T-helper 2 cell (primary cell): ENCODE measurements around the gene AJAP1.
"Not testable (repeated sequence)": the region's sequence is repeated elsewhere in the genome, so short reads cannot be mapped to it uniquely, and the experiment has no call there.

Experiments
- DNase-seq, 5 experiments: peaks; one replicate each; pipeline versions ENCODE4 v3.0.0 to v3.0.0-alpha.2; 2012 to 2022

AJAP1 gene

DNA sequence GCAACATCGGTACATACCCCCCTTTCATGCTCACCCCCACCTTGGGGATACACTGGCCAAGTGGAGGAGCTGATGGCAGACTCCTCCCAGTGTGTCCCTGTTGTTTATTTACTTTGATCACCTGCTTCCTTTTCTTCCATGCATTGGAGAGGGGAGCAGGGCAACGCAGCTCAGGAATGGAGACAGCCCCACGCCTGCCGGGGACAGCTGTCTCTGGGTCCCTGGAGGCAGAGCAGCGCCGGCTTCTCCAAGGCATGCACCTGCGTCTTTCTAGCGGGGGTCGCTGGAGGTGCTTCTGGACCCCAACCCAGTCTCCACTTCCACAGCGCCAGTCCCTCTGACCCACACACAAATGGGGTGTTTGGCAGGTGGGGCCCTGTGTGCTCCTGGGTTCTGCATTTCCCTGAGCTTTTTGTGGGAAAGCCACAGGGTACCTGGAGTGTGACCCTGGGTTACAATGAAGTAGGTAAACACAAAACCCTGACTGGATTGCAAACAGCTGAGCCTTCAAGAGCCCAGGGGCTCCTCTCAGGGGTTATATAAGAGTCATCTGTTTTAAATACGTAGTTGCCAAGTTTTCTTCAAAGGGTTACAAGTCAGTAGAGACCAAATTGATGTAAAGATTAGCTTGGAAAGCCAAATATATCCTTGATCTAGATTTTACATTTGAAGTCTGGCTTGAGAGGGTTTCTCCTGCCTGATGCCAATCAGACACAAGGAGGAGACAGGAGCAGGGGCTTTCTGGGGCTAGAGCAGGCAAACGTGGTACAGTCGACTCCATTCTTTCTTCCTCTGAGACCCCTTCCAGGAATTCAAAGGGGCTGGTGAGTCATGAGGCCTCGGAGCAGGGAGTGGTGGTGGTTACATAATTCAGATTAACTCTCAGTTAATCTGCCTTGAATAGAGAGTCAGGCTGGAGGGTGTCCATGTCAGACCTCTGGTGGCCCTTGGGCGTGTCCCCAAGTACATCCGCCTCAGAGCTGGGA lies 4.5 kb downstream of the AJAP1 start:
- no peak for DNase-seq

DNA sequence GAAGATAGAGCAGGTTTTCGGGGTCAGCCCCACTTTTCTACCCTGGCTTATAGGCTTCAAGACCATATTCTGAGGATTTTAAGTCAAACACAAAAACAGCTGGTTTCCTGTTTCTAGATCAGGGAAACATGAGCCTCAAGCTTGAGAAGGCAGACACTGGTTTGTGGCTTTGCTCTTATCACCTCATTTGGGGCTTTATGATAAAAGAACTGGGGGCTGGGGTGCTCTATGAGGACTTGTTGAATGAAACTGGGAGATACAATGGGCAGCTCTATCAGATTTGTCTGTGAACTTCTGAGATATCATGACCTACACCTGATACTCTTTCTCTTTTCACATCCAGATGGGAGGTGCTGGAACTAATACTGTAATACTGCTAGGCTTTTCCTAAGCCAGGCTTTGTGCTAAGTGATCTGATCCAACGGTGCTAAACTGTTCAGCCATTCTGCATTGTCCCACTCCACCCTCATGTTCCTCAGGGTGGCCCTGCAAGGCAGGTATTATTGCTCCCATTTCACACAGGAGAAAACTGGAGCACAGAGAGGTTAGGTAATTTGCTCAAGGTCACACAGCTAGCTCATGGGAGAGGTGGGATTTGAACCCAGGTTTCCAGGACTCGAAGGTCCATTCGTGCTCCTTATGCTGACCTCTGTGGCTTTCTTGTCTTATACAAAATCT lies 6.6 kb downstream of the AJAP1 start:
- peak in 1 of 5 experiments; percentile 26 for DNase-seq

DNA sequence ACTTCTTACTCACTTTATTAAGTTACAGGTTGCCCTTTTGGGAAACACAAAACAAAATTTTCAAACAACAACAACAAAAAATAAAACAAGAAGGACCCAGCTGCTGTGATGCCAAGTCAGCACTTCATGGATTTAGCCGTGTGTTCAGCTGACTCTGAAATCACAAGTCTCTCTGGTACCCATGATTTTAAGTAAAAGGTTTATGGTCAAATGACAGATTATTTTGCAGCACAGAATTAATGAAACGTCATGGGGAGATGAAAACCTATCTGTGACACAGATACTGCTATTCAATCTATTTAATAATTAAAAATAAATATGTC lies 7.1 kb downstream of the AJAP1 start:
- no peak for DNase-seq

DNA sequence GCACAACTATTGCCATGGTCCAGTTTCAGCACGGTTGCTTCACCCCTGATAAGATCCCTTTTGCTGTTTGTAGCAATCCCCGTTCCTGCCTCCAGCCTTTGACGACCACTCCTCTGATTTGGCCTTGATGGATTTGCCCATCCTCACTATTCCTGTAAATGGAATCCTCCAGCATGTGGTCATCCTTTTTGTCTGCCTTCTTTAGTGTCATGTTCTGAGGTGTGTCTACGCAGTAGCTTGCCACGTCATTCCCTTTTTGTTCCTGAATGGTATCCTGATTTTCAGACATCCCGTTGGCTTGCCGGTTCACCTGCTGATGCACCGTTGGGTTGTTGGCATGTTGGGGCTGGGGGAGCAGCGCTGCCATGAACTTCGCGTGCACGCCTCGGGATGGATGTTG lies 7.8 kb downstream of the AJAP1 start:
- DNase-seq = no peak

DNA sequence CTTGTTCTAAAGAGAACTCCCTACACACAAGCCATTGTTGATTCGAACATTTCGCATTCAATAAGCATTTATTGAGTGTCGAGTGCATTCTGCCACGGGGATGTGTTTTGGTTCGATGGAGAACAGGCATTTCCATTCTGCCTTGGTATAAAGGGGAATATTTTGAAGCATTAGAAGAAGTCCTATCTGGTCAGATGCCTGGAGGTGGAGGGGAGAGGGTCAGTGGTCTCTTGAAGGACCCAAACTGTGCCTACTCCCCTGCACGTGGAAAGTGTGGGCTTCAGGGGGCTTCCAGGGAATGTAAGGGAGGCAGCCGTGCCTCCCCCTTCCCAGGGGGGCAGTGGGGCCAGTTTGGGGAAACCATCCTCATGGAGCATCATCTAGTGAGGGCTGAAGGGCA lies 8.3 kb downstream of the AJAP1 start:
- no peak for DNase-seq

DNA sequence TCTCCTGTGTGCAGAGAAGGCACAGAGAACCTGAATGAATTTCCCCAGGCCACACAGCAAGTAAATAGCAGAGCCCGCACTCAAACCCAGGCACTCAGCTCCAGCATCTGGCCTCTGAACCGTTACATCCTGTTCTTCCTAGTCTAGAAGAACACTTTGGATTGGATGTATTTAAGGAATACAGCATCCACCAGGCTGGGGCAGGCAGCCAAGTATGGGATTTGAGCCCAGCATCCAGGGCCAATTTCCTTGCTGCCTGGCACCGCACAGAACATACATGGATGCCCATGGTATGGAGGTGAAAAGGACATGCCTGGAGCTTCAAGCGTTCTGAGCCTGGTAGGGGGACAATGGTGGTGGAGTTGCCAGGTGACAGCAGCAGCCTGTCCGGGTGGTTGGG lies 9.7 kb downstream of the AJAP1 start:
- DNase-seq = no peak

DNA sequence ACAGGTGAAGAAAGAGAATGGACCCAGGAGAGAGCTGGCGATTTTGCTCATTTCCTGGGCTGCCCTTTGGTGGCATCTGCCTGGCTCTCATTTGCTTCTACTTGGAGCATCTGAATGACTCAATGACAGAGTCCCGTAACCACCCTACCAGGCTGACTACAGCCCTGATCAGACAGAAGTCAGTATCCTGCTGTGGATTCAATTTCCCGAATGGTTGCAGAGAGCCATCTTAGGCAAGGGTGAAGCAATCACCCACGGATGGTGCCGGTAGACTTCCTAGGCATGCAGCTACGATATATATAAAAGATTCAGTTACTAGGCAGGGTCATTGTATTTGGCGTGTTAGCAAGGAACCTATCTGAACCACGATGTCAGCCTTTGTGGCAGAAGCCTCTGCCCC lies 10.2 kb downstream of the AJAP1 start:
- DNase-seq = no peak

DNA sequence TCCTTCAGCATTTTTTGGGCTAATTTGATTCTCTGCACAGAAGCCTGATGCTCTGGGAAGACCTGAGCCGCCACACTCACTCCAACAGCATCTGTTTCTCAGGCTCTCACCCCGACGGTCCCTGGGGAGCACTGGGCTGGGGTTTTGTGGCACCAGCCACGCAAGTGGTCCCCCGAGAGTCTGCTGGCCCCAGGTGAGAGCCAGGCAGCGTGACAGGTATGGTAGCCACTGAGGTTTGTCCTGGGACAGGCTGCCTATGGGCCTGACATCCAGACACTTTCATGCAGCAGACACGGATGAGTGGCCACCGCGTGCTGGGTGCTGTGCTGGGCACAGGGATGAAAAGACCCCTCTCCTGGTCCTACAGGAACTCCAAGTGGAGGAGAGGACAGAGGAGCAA lies 11.0 kb downstream of the AJAP1 start:
- DNase-seq = no peak

DNA sequence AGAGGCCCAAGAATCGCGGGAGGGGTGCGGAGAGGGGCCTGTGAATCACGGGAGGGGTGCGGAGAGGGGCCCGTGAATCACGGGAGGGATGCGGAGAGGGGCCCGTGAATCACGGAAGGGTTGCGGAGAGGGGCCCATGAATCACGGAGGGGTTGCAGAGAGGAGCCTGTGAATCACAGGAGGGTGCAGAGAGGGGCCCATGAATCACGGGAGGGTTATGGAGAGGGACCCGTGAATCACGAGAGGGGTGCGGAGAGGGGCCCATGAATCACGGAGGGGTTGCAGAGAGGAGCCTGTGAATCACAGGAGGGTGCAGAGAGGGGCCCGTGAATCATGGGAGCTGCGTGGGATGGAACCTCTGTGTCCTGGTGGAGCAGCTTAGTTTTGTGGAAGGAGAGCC lies 12.3 kb downstream of the AJAP1 start:
- DNase-seq = not testable (repeated sequence)

DNA sequence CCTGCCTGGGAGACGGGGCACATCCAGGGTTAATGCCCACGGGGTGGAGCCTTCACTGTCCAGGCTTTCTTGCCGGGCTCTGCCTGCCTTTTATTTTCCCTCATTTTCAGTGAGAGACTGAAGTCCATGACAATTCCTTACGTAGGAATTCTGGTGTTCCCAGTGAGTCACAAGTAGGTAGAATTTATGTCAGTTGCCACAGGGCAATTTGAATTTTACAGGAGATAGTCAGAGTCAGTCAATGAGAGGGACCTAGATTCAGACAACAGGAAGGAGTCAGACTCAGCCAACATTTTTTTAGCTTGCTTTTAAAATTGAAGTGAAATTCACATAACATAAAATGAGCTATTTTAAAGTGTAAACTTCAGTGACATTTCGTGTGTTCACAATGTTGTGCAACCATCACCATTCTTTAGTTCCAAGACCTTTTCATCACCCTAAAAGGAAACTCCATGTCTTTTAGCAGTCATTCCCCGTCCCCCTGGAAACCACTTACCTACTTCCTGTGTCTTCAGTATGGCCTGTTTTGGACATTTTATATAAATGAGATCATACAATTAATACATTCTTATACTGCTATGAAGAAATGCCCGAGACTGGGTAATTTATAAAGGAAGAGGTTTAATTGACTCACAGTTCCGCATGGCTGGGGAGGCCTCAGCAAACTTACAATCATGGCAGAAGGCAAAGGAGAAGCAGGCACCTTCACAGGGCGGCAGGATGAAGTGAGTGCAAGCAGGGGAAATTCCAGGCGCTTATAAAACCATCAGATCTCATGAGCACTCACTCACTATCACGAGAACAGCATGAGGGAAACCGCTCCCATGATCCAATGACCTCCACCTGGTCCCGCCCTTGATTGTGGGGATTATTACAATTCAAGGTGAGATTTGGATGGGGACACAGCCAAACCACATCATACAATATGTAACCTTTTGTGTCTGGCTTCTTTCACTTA lies 14.6 kb downstream of the AJAP1 start:
- DNase-seq = no peak

DNA sequence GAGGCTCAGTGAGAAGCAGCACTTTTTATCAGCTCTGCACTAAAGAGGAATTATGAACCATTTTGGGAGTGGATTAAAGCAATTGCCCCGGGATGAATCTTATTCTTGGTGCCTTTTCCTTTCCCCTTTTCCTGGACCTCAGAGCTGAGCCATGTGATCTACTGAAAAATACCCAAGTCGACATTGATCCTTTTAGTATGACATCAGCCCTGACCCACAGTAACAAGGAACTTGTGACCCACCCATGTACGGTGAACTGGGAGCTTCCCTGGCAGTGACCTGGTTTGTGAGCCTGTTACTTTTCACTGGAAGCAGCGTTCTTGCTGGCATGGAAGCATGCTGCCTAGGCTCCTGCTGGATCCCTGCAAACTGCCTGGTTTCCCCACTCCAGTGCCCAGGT lies 15.9 kb downstream of the AJAP1 start:
- no peak for DNase-seq

DNA sequence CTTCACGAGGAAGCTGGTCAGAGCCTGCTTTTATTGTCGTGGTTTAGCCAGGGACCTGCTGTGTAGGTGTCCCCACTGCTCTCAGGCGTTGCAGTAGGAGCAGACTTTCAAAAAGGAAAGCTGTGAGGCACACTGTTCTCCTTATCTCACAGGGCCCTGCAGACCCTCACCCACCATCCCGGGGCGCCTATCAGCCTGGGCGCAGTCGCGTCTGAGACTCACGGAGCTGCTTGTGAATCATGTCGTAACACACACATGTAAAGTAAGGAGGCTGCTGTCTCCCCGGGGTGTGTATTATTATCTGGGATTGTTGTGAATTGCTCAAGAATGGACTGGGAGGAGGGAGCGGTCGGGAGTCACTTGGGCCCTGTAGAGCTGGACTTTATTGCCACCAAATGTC lies 17.4 kb downstream of the AJAP1 start:
- no peak for DNase-seq

DNA sequence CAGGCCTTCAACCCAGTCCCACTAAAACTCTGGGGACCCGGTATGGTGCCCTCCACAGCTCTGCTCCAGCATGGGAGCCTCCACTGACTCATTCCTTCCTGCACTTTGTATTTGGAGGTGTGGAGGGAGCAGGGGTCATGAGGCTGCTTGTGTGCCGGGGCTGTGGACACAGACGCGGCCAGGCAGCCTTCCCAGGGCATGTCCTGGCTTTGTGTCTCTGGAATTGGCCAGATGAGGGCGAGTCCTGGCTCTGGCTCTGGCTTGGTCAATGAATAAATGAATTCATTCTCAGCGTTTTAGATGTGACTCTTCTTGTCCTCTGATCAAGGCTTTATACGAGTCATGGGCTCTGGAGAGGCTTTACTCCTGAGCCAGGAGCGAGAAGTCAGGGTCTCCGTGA lies 19.1 kb downstream of the AJAP1 start:
- DNase-seq = no peak

DNA sequence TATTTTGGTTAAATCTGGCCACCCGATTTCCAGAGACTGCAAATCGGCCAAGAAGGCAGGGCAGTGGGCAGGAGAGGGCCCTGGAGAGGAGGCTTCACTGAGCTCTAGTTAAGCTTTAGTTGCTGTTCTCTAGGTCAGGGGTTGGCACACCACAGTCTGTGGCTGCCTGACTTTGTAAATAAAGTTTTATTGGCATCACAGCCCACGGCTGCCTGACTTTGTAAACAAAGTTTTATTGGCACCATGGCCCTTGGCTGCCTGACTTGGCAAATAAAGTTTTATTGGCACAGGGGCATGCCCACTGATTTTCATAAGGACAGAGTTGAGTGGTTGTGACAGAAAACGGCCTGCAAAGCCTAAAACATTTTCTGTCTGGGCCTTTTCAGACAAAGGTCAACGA lies 19.7 kb downstream of the AJAP1 start:
- no peak for DNase-seq

DNA sequence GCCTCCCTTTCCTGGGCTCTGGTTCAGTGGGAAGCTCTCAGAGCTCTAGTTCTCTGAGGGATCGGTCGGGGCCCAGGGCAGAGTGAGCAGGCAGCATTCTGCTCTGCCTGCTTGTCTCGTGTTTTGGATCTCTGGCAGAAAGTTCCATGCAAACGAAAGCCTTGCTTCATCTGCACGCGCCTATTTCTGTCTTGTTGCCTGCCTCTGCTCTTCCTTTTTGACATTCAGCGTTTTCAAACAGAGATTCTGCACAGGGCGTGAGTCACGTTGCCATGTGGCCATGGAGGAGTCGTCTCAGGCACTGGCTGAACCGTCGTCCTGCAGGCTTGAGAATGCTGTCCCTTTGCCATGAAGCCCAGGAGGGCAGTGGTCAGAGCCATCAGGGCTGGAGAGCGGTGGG lies 20.3 kb downstream of the AJAP1 start:
- DNase-seq = no peak

DNA sequence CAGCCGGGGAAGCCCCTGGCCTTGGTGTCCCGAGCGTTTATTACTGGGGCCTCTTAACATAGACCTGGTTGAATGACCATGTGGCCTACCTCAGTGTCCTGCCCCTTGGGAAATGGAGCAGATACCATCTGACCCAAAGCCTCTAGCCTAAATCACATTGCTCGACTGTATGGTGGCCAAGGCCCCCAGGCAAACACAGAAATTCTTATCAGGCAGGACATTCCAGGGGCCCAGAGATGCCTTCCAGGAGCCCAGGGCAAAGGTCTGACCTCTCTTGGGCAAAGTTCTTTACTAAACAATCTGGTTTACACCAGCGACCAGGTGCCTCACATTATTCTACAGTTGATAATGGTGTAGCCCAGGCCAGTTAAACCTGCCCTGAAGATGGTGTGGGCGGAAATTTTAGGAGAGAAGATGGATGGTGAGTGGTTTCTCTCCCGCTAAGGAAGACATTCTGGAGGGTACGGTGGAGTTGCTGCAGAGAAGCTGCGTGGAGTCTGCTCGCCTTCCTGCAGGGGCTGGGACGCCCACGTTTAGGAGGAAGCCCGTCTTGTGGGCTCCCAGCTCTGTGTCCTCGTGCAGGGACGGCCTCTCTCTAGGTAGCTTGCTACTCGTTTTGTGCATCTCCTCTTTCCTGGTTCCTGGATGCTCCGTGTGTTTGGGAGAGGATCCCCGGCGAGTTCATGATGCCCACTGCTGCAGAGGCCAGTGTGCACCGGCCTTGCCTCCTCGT lies 21.2 kb downstream of the AJAP1 start:
- DNase-seq = no peak

DNA sequence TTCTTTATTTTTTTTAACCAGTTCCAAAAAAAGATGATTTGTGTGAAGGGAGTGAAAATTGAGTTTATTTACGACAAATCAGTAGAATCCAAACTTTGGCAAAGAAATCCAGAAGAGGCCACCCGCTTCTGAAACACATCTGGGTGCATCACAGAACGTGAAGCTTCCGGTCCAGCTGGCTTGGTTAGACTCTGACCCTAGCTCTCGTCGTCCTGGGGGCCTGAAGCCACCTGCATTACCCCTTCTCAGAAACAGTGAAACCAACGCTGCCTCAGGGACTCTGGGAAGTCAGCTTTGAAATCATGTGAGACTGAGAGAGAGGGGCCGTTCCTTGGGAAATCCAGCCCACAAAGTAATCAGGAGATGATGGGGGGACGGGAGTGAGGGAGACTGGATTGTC lies 21.8 kb downstream of the AJAP1 start:
- DNase-seq = no peak

DNA sequence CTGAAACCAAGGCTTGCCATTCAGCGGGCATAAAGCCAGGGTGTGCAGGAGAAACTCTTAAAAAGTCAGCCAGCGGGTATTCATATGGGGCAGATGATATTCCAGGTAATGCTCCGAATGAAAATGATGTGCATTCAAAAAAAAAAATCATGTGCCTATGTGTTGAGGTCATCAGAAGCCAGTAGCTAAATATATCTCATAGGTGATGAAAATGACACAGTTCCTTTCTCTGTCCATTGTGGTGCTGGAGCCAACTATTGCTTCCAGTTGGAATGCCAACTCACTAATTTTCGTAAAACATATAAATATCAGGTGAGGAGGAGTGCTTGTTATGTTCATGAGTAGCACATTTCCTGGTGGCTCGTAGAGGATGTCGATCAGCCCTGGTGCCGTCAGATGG lies 23.2 kb downstream of the AJAP1 start:
- DNase-seq = no peak

DNA sequence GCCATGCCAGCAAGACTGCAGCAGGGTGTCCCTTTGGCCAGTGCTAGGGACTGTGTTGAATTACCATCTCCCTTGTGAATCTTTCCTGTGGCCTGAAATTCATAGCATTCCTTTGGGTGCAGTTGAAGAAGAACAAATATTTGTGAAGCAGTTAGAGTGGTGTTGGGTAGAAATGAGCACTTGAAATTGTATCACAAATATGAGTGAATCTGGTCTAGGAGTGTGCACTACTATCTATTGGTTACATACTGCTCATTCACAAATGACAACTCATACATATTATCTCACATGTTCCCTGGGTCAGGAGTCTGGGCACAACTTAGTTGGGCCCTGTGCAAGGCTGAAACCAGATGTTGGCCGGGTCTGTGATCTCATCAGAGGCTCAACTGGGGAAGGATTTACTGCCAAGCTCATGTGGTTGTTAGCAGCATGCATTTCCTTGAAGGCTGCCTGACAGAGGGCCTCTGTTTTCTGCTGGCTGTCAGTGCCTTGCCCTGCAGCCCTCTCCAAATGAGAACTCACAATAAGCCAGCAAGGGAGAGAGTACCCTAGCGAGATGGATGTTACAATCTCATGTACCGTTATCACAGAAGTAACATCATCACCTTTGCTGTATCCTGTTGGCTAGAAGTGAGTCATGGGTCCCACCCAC lies 23.8 kb downstream of the AJAP1 start:
- DNase-seq = no peak

DNA sequence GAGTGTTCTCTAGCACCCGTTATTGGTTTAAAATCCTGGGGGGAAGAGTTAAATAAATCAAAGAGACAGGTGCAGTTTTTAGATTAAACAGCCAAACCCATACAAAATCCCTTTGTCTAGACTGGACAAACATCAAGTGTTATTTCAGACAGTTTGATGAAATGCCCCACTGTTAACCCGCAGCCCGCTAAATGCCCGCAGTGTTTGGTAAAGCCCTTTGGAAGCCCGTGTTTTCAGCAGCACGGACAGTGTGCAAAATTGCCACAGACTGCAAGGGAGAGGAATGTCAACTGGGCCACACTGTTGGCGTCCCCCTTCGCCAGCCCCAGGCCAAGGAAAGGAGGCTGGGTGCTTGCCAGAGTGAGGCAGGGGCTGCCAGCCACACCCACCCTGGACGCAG lies 26.6 kb downstream of the AJAP1 start:
- no peak for DNase-seq

DNA sequence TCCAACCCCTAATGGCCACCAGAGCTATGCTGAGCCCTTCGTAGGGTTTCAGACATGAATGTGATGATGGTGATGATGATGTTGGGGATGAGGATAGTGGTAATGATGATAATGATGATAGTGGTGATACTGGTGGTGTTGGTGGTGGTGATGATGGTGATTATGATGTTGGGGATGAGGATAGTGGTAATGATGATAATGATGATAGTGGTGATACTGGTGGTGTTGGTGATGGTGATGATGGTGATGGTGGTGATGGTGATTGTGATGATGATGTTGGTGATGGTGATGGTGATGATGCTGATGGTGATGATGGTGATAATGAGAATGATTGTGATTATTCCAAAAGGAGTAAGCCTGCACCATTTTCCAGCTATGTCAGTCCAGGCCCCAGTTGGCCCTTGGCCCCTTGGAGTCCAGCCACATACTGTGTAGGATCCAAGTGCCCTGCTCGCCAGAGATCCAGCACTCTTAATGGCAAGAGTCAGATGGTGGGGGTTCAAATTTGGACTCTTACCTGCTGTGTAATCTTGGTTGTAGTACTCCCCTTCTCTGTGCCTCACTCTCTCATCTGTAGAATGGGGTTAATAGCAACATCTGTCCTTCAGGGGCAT lies 28.3 kb downstream of the AJAP1 start:
- DNase-seq = no peak

DNA sequence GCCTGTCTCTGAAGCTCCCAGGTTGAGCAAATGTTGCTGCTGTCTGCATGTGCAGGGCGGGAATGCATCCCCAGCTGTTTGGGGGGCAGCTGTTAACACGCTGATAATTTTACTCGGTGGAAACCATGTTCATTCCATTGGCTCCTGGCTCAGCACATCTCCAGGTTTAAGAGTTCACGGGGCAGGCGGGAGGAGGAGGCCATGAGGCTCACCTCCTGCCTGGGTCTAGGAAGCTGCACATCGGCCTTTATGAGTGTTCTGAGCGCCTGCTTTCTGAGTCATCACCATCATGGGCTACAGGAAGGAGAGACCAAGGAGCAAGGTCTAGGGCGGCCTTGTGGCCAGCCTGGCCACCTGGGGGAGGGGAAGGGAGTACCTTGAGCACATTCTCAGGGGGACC lies 29.7 kb downstream of the AJAP1 start:
- no peak for DNase-seq
